ENCODE measurements around the gene PKNOX2.

The PKNOX2 gene

DNA sequence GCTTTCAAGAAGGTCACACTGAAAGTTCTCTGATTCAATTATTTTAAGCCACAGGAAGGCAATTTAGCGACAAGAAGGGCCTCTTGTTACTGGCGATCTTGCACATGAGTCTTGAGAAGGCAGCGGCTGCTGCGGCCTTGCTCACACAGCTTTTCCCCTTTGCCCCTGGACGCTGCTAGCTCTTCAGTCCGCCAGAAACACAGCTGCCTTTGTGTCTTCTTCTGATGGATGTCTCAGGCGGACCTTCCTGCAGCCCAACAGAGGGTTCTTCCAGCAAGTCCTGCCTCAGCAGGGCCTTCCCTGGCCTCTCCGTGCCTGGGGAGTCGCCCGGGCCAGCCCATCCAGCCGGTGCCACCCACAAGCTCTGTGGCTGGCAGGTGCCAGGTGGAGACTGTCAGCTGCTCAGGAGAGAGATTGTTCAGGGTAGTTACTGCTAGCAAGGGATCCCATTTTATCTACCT is 59.4 kb downstream of the PKNOX2 start:
- TF ChIP-seq, protein P1, sequence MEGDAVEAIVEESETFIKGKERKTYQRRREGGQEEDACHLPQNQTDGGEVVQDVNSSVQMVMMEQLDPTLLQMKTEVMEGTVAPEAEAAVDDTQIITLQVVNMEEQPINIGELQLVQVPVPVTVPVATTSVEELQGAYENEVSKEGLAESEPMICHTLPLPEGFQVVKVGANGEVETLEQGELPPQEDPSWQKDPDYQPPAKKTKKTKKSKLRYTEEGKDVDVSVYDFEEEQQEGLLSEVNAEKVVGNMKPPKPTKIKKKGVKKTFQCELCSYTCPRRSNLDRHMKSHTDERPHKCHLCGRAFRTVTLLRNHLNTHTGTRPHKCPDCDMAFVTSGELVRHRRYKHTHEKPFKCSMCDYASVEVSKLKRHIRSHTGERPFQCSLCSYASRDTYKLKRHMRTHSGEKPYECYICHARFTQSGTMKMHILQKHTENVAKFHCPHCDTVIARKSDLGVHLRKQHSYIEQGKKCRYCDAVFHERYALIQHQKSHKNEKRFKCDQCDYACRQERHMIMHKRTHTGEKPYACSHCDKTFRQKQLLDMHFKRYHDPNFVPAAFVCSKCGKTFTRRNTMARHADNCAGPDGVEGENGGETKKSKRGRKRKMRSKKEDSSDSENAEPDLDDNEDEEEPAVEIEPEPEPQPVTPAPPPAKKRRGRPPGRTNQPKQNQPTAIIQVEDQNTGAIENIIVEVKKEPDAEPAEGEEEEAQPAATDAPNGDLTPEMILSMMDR (IDR thresholded peaks at IDR 0.05; ENCODE audit: low read length, missing control alignments): no peak
- H3K4me3 ChIP-seq (replicated peaks; ENCODE audit: low read depth, low read length): no peak overlapping the region
- DNase-seq (ENCODE audit: low read depth): no peak

DNA sequence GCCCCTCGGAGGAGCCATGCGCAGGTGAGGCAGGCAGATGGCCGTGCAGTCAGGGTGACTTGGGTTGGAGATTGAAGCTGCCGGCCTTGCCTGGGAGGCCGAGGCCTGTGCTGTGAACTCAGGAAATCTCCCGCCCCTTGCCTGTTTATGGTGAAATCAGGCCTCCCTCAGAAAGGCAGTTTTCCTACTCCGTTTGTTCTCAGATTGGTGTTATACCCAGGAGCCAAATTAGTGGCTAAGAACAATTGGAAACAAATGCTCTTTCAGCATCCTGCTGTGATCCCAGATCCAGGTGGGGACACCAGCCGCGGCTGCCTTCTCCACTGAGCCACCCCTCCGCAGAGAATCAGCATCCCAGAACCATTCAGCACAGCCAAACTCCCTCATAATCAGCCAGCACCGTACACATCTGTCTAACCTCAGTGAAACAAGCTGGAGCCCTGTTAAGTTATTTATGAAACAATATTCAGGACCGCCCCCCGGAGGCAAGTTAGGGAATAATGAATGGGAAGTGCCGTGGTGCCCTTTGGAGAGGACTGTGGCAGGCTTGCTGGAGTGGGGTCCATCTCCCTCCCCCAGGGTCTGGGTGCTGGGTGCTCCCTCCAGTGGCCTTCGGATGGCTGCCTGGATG is 60.0 kb downstream of the PKNOX2 start:
- peak; percentile 59 for DNase-seq (ENCODE audit: low read depth)
- TF ChIP-seq, protein P1 (IDR thresholded peaks at IDR 0.05; ENCODE audit: low read length, missing control alignments): peak; percentile 48
- H3K4me3 ChIP-seq (replicated peaks; ENCODE audit: low read depth, low read length): no peak overlapping the region

DNA sequence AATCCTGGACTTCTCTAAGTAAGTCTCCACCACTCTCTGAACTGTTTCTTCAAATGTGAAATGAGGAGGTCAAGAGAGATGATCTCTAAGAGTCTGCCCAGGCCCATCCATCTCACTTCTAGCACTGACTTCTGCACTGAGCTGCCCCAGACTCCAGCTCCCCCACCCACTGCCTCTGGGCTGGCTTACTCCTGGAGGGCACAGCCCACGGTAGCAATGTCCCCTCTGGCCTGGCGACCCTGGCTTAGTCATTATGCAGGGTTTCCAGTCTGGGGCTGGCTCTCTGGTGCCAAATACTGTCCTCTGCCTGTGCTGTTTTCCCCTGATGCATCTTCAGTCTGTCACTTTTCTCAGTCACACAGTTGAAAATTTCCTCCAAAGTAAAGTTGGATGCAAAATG is 60.9 kb downstream of the PKNOX2 start:
- TF ChIP-seq, protein P1 (IDR thresholded peaks at IDR 0.05; ENCODE audit: low read length, missing control alignments): no peak
- no peak for DNase-seq (ENCODE audit: low read depth)

DNA sequence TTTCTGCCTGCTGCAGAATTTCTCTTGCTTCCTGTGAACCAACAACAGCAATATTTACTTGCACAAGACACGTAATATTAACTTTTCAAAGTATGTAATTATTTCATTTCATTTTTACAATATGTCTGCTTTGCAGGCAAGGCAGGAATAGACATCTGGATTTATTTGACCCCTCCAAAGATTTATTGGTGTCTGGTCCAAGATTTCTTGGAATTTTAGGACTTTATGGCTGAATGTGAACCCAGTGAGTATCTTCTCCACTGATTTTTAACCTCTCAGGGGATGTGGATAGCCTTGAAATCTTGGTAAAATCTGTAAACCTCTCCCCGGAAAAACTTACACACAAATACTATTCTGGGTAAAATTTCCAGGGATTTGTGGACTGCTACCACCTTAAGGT is 61.5 kb downstream of the PKNOX2 start:
- no peak overlapping the region for H3K4me3 ChIP-seq (replicated peaks; ENCODE audit: low read depth, low read length)
- no peak for DNase-seq (ENCODE audit: low read depth)
- TF ChIP-seq, protein P1 (IDR thresholded peaks at IDR 0.05; ENCODE audit: low read length, missing control alignments): no peak

More for the DNA sequence above, 60.9 kb downstream of the PKNOX2 start:
- no peak overlapping the region for H3K4me3 ChIP-seq (replicated peaks; ENCODE audit: low read depth, low read length)

DNA sequence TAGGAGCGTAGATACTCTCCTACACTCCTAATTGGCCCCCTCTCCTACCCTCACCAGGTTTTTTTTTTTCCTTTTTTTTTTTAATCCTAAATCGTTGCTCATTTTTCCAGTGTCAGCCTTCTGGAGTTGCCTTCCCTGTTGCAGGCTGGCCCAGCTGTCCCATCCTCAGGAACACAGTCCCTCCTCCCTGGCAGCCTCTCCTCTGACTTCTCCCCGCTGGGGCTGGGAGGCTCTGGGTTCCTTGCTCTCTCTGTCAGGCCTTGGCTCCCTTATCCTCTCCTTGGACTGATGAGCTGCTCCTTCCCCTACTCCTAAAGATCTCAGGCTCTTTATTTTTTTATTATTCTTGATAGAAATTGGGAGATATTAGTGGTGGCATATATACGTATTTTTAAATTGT is 62.2 kb downstream of the PKNOX2 start:
- H3K4me3 ChIP-seq (replicated peaks; ENCODE audit: low read depth, low read length): no peak overlapping the region
- DNase-seq (ENCODE audit: low read depth): no peak
- TF ChIP-seq, protein P1 (IDR thresholded peaks at IDR 0.05; ENCODE audit: low read length, missing control alignments): no peak

DNA sequence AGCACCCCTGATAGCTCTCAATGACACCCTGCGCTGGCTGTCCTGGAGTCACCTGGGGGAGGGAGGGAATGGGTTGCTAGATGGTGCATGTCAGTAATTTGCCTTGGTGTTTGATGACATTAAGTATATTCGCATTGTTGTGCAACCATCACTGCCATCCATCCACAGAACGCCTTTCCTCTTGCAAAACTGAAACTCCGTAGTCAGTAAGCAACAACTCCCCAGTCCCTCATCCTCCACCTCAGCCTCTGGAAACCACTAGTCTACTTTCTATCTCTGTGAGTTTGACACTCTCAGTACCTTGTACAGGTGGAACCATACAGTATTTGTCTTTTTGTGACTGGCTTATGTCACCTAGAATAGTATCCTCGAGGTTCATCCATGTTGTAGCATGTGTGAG is 62.6 kb downstream of the PKNOX2 start:
- no peak overlapping the region for H3K4me3 ChIP-seq (replicated peaks; ENCODE audit: low read depth, low read length)
- TF ChIP-seq, protein P1 (IDR thresholded peaks at IDR 0.05; ENCODE audit: low read length, missing control alignments): no peak
- DNase-seq (ENCODE audit: low read depth): no peak

DNA sequence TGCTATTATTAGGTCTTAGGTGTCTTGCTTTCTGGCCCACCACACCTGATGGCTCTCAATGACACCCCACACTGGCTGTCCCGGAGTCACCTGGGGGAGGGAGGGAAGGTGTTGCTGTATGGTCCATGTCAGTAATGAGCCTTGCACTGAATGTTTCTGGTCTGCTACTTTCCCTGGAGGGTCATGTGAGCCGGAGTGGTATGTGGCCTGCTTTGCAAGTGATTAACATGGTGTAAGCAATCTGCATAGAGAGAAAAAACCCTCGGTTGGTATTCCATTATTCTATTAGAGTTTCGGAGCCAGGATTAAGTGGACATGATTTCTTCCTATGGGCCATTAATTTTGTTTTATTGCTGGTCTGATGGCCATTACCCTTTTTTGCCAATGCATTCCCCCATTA is 63.9 kb downstream of the PKNOX2 start:
- no peak overlapping the region for H3K4me3 ChIP-seq (replicated peaks; ENCODE audit: low read depth, low read length)
- no peak for DNase-seq (ENCODE audit: low read depth)
- TF ChIP-seq, protein P1 (IDR thresholded peaks at IDR 0.05; ENCODE audit: low read length, missing control alignments): no peak

All from fibroblast of pulmonary artery (primary cell).